ENCODE results near the gene ZNF296. TPM values are rescaled to one million over a fixed set of nuclear protein-coding genes. Genes with fewer than 3 reads are reported as not detected.

ZNF296 gene
- total RNA-seq, 1 experiment from 2014 or later, result 9.2 TPM

DNA sequence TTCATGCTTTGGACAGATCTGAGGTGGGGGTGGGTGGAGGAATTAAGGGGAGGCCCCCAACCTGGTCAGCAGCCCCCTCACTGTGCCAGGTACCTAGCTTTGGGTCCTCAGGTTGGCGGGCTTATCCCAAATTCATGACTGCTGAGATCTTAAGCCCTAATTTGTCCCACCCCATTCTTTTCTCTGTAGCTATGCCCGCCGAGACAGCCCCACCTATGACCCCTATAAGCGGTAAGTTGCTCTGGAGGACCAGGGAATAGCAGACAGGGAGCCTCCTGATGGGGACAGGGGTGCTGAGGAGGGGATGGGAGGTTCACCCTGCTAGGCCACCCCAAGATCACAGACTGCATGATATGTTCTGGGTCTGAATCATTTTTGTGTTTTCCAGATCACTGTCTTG is 14.3 kb downstream of the ZNF296 start:
- ATAC-seq, result no peak
- no peak for DNase-seq (ENCODE audit: low read depth, low spot score)
- ChIA-PET RAD21 (ENCODE audit: low non-redundant PET in 1 of 2, low total read pairs in 2 of 2, uncharacterized antibody in 2 of 2, unreplicated experiment in 2 of 2) (no interaction called here), CTCF (no interaction called here), POLR2A (no interaction called here)
- no peaks in the 10 kb centered on the region for H3K27me3 ChIP-seq (ENCODE audit: insufficient read depth, low read length)
- BruUV-seq (replicated peaks), result no TSS peak
- no peak overlapping the region for H3K4me3 ChIP-seq (replicated peaks in 1 of 2; ENCODE audit: low read depth in 1 of 2, low read length in 2 of 2)
- no peak overlapping the region for H3K9ac ChIP-seq (ENCODE audit: low read length)
- peaks cover 49 to 51% of the 10 kb centered on the region in 2 experiments; a peak in 3 of 4 replicates for H3K36me3 ChIP-seq (ENCODE audit: control insufficient read depth in 1 of 2, insufficient read depth in 2 of 2, low read length in 2 of 2)
- no peak overlapping the region for H3K4me2 ChIP-seq (ENCODE audit: low read length)
- H3K27ac ChIP-seq (ENCODE audit: low read depth, low read length), result no peak overlapping the region
- TF ChIP-seq RAD21 (IDR thresholded peaks at IDR 0.05; ENCODE audit: low read depth) (no peak), ZNF274 (IDR thresholded peaks at IDR 0.05; ENCODE audit: low read depth, low read length) (no peak), ELF1 (IDR thresholded peaks at IDR 0.05; ENCODE audit: borderline replicate concordance, low read depth) (no peak), FOSL1 (IDR thresholded peaks at IDR 0.05; ENCODE audit: low read depth) (no peak), TCF7L2 (IDR thresholded peaks at IDR 0.05; ENCODE audit: borderline replicate concordance, extremely low read depth, insufficient read depth, insufficient read length) (no peak), POLR2AphosphoS5 (IDR thresholded peaks at IDR 0.05; ENCODE audit: low read depth, low read length) (no peak), EGR1 (IDR thresholded peaks at IDR 0.05; ENCODE audit: low read depth) (no peak), ZFX (IDR thresholded peaks at IDR 0.05) (no peak), POLR2A (IDR thresholded peaks at IDR 0.05; ENCODE audit: borderline replicate concordance, extremely low read depth, insufficient read depth, insufficient read length) (no peak), EZH2 (IDR thresholded peaks at IDR 0.05) (no peak), CBX3 (IDR thresholded peaks at IDR 0.05; ENCODE audit: low read depth) (no peak), SRF (IDR thresholded peaks at IDR 0.05; ENCODE audit: low read depth) (no peak), SP1 (IDR thresholded peaks at IDR 0.05; ENCODE audit: low read depth) (no peak)
- TF ChIP-seq, protein P1, sequence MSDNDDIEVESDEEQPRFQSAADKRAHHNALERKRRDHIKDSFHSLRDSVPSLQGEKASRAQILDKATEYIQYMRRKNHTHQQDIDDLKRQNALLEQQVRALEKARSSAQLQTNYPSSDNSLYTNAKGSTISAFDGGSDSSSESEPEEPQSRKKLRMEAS (IDR thresholded peaks at IDR 0.05), result no peak
- TF ChIP-seq, protein P2, sequence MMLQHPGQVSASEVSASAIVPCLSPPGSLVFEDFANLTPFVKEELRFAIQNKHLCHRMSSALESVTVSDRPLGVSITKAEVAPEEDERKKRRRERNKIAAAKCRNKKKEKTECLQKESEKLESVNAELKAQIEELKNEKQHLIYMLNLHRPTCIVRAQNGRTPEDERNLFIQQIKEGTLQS (IDR thresholded peaks at IDR 0.05), result no peak
- TF ChIP-seq, protein P3, sequence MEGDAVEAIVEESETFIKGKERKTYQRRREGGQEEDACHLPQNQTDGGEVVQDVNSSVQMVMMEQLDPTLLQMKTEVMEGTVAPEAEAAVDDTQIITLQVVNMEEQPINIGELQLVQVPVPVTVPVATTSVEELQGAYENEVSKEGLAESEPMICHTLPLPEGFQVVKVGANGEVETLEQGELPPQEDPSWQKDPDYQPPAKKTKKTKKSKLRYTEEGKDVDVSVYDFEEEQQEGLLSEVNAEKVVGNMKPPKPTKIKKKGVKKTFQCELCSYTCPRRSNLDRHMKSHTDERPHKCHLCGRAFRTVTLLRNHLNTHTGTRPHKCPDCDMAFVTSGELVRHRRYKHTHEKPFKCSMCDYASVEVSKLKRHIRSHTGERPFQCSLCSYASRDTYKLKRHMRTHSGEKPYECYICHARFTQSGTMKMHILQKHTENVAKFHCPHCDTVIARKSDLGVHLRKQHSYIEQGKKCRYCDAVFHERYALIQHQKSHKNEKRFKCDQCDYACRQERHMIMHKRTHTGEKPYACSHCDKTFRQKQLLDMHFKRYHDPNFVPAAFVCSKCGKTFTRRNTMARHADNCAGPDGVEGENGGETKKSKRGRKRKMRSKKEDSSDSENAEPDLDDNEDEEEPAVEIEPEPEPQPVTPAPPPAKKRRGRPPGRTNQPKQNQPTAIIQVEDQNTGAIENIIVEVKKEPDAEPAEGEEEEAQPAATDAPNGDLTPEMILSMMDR (IDR thresholded peaks at IDR 0.05 in 2 of 3, conservative IDR thresholded peaks at IDR 0.05 in 1 of 3; ENCODE audit: borderline replicate concordance in 1 of 3, insufficient read depth in 1 of 3, low read depth in 2 of 3, low read length in 2 of 3), result no peak
- no peaks in the 10 kb centered on the region for H3K4me1 ChIP-seq (ENCODE audit: control insufficient read depth in 1 of 2, insufficient read depth in 2 of 2, low read length in 2 of 2)
- intact Hi-C loops (cut with micrococcal nuclease), result no loop called here
- H4K20me1 ChIP-seq (ENCODE audit: insufficient read depth), result no peaks in the 10 kb centered on the region
- H3K79me2 ChIP-seq (ENCODE audit: insufficient read depth, low read length), result peaks cover 17% of the 10 kb centered on the region; the same call in 1 of the 2 replicates
- H3K9me2 ChIP-seq (ENCODE audit: insufficient read depth), result no peaks in the 10 kb centered on the region
- no peaks in the 10 kb centered on the region for H3K9me3 ChIP-seq (ENCODE audit: control insufficient read depth in 1 of 2, insufficient read depth in 1 of 2, low read depth in 1 of 2, low read length in 2 of 2)
- no peak overlapping the region for H2AFZ ChIP-seq (ENCODE audit: low read depth, low read length, poor library complexity, severe bottlenecking)

Measured in HCT116 (cell line).